Measurements from ENCODE around the gene DLGAP3. TPM values are rescaled to one million over a fixed set of nuclear protein-coding genes. Genes with fewer than 3 reads are reported as not detected.

DLGAP3 gene
- total RNA-seq, 1 experiment from 2014 or later = 0.27 TPM

- TF ChIP-seq REST (IDR thresholded peaks at IDR 0.05; ENCODE audit: low read depth) (no peak), CTCF (IDR thresholded peaks at IDR 0.05 in 2 of 3, conservative IDR thresholded peaks at IDR 0.05 in 1 of 3; ENCODE audit: borderline replicate concordance in 1 of 3, insufficient read depth in 1 of 3, low read depth in 2 of 3, low read length in 2 of 3) (no peak), POLR2A (IDR thresholded peaks at IDR 0.05; ENCODE audit: borderline replicate concordance, extremely low read depth, insufficient read depth, insufficient read length) (no peak)
Measured at GRCh38 chr1:34899471-34899870, 30.0 kb downstream of the DLGAP3 start (continued).

GRCh38 chr1:34898330-34898761, 31.1 kb downstream of the DLGAP3 start:
- Histone ChIP-seq H3K4me3 (replicated peaks in 1 of 2; ENCODE audit: low read depth in 1 of 2, low read length in 2 of 2) (no peak overlapping the region), H3K79me2 (ENCODE audit: insufficient read depth, low read length) (no peaks in the 10 kb centered on the region), H3K9ac (ENCODE audit: low read length) (no peak overlapping the region), H4K20me1 (ENCODE audit: insufficient read depth) (no peaks in the 10 kb centered on the region), H3K9me3 (ENCODE audit: control insufficient read depth in 1 of 2, insufficient read depth in 1 of 2, low read depth in 1 of 2, low read length in 2 of 2) (0 out of 4 replicates have a peak, but pooled peaks cover 0 to 2% of the 10 kb centered on the region in 2 experiments), H3K27me3 (ENCODE audit: insufficient read depth, low read length) (peaks cover 30% of the 10 kb centered on the region), H3K36me3 (ENCODE audit: control insufficient read depth in 1 of 2, insufficient read depth in 2 of 2, low read length in 2 of 2) (no peaks in the 10 kb centered on the region), H3K4me1 (ENCODE audit: control insufficient read depth in 1 of 2, insufficient read depth in 2 of 2, low read length in 2 of 2) (no peaks in the 10 kb centered on the region), H3K27ac (ENCODE audit: low read depth, low read length) (no peak overlapping the region), H2AFZ (ENCODE audit: low read depth, low read length, poor library complexity, severe bottlenecking) (no peak overlapping the region), H3K4me2 (ENCODE audit: low read length) (no peak overlapping the region), H3K9me2 (ENCODE audit: insufficient read depth) (no peaks in the 10 kb centered on the region)
- no peak for TF ChIP-seq EZH2 (IDR thresholded peaks at IDR 0.05)
- TF ChIP-seq POLR2AphosphoS5 (IDR thresholded peaks at IDR 0.05; ENCODE audit: low read depth, low read length) = no peak
- no peak for TF ChIP-seq TCF7L2 (IDR thresholded peaks at IDR 0.05; ENCODE audit: borderline replicate concordance, extremely low read depth, insufficient read depth, insufficient read length)
- TF ChIP-seq YY1 (IDR thresholded peaks at IDR 0.05; ENCODE audit: extremely low read depth, insufficient replicate concordance, low read depth, low read length) = no peak
- TF ChIP-seq ELF1 (IDR thresholded peaks at IDR 0.05; ENCODE audit: borderline replicate concordance, low read depth) = no peak
- no peak for TF ChIP-seq EZH2phosphoT487 (IDR thresholded peaks at IDR 0.05; ENCODE audit: borderline replicate concordance)
- no peak for TF ChIP-seq JUND (IDR thresholded peaks at IDR 0.05)
- TF ChIP-seq EGR1 (IDR thresholded peaks at IDR 0.05; ENCODE audit: low read depth) = no peak
- no peak for TF ChIP-seq ZFX (IDR thresholded peaks at IDR 0.05)
- TF ChIP-seq SP1 (IDR thresholded peaks at IDR 0.05; ENCODE audit: low read depth) = no peak
- no peak for DNase-seq (ENCODE audit: low read depth, low spot score)
- ChIA-PET CTCF (no interaction called here), POLR2A (no interaction called here), RAD21 (ENCODE audit: low non-redundant PET in 1 of 2, low total read pairs in 2 of 2, uncharacterized antibody in 2 of 2, unreplicated experiment in 2 of 2) (no interaction called here)
- no TSS peak for BruUV-seq (replicated peaks)
- intact Hi-C loops (cut with micrococcal nuclease) = no loop called here
- no peak for ATAC-seq

All from HCT116 (cell line).